ENCODE results near the gene CTNNB1.
"Not testable (repeated sequence)": the region's sequence is repeated elsewhere in the genome, so short reads cannot be mapped to it uniquely, and the experiment has no call there.

The CTNNB1 gene

DNA sequence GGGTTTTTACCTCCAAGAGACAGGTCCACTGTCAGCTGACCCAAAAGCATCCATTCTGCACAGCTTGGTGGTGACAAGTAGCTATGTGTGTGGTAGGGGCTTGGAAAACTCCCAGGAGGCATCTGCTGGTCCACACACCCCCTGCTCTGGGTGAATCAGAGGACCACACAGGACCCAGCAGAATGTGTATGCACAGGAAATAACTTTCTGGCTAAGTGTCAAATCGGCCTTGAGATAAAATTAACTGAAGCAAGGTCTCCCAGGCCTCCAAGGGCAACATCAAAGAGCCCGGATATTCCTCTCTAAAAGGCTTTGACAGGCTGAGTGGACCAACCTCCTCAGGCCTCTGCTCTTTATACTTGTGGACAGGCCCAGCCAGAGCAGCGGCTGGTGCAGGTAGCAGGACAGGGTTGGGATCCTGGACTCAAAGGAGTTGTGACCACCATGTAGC lies 66.5 kb downstream of the CTNNB1 start:
- no peak overlapping the region for H3K27ac ChIP-seq
- POLR2A ChIA-PET (ENCODE audit: low non-redundant PET): no interaction called here
- TF ChIP-seq, protein P1, sequence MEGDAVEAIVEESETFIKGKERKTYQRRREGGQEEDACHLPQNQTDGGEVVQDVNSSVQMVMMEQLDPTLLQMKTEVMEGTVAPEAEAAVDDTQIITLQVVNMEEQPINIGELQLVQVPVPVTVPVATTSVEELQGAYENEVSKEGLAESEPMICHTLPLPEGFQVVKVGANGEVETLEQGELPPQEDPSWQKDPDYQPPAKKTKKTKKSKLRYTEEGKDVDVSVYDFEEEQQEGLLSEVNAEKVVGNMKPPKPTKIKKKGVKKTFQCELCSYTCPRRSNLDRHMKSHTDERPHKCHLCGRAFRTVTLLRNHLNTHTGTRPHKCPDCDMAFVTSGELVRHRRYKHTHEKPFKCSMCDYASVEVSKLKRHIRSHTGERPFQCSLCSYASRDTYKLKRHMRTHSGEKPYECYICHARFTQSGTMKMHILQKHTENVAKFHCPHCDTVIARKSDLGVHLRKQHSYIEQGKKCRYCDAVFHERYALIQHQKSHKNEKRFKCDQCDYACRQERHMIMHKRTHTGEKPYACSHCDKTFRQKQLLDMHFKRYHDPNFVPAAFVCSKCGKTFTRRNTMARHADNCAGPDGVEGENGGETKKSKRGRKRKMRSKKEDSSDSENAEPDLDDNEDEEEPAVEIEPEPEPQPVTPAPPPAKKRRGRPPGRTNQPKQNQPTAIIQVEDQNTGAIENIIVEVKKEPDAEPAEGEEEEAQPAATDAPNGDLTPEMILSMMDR (conservative IDR thresholded peaks at IDR 0.05; ENCODE audit: low read depth): no peak
- CTCF ChIA-PET: no interaction called here
- no peak for DNase-seq (ENCODE audit: low spot score)

DNA sequence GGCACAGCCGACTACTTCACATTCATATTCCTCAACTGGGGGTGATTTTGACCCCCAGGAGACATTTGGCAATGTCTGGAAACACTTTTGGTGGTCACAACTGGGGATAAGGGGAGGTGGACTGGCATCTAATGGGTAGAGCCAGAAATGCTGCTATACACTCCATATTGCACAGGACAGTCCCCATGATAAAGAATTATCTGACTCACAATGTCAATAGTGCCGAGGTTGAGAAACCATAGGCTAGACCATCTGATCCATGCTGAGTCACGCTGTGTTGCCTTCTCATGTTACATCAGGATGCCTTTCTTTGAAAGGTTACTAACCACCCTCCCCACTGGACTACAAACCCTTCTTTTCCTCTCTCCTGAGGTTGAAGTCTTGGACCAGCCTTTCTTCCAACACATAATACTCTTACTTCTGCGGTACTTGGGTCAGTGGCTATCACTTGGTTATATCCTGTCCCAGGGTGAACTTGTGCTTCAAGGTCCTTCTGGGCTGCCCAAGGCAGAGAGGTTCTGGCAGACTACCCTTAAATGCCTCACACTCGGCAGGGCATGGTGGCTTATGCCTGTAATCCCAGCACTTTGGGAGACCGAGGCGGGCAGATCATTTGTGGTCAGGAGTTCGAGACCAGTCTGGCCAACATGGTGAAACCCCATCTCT lies 68.8 kb downstream of the CTNNB1 start:
- H3K27ac ChIP-seq: peak overlapping the region; percentile 51
- TF ChIP-seq, protein P1 (conservative IDR thresholded peaks at IDR 0.05; ENCODE audit: low read depth): no peak
- POLR2A ChIA-PET (ENCODE audit: low non-redundant PET): no interaction called here
- CTCF ChIA-PET: interaction anchor here (0.6 kb wide), 1 partner anchor 831 kb away, joined by 3 read pairs; no protein-coding TSS in a partner anchor
- DNase-seq (ENCODE audit: low spot score): peak; percentile 88

DNA sequence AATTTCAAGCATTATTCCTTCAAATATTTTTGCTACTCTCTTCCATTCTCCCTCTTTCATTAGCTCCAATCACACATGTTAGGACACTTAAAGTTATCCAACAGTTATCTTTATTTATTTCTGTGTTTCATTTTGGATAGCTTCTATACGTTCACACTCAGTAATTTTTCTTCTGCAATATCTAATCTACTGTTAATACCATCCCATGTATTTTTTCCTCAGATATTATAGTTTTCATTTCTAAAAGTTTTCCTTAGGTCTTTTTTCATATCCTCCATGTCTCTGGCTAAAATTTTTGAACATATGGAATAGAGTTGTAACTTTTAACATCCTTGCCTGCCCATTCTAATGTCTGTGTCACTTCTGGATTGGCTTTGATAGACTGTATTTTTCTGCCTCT lies 73.4 kb downstream of the CTNNB1 start:
- H3K27ac ChIP-seq: no peak overlapping the region
- no peak for DNase-seq (ENCODE audit: low spot score)
- ChIA-PET POLR2A (ENCODE audit: low non-redundant PET) (no interaction called here), CTCF (interaction anchor here (0.6 kb wide), 1 partner anchor 44 kb away, joined by 3 read pairs; no protein-coding TSS in a partner anchor)
- TF ChIP-seq, protein P1 (conservative IDR thresholded peaks at IDR 0.05; ENCODE audit: low read depth): no peak

DNA sequence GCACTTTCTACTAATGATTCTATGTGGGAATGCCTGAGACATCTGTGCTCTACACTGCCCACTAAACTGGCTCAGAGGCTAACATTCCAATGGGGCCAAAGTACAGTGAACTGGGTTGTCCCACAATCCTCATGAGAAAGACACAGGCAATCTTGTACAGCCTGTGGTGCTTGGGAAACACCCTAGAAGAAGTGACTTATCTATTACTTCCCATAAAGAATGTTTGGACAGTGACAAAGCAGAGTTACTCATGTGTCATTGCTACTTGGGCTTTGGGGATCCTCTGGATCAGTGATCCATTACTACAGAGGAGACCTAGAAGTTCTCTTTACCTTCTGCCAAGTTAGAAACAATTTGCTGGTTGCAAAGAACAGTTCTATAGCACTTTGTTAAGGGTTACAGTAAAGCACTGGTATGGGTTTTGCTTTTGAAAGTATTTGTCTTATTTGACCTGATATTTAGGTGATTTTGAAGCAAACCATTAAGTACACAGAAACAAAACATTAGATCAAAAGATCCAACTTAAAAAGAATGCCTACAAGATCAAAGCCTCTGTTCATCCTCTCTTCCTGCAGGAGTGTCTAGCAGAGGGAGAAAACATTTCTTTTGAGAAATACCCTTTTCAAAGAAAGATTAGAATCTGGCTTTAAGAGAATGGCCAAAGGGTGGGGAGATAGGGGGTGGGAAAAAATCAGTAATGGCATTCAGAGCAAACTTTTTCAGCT lies 75.8 kb downstream of the CTNNB1 start:
- POLR2A ChIA-PET (ENCODE audit: low non-redundant PET): no interaction called here
- H3K27ac ChIP-seq: no peak overlapping the region
- DNase-seq (ENCODE audit: low spot score): no peak
- TF ChIP-seq, protein P1 (conservative IDR thresholded peaks at IDR 0.05; ENCODE audit: low read depth): no peak
- CTCF ChIA-PET: no interaction called here

DNA sequence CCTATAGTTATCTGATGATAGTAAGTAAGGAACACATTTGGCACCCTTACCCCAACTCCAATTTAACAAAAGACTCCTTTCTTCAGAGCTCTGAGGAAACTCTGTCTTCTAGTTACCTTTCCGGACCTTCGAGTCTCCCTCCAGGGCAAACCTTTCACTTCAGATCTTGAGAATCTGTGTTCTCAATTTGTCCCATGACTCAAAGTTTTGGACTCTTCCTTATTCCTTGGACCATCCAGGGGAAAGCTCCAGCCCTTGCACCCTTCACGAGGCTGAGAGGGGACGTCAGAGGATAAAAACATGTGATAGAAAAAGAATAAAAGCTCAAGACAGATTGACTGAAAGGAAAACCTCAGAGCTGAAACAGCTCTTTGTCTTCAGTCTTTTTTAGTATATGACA lies 76.9 kb downstream of the CTNNB1 start:
- H3K27ac ChIP-seq: no peak overlapping the region
- TF ChIP-seq, protein P1 (conservative IDR thresholded peaks at IDR 0.05; ENCODE audit: low read depth): no peak
- no peak for DNase-seq (ENCODE audit: low spot score)
- POLR2A ChIA-PET (ENCODE audit: low non-redundant PET): no interaction called here
- CTCF ChIA-PET: no interaction called here

- POLR2A ChIA-PET (ENCODE audit: low non-redundant PET): no interaction called here
- CTCF ChIA-PET: interaction anchor here (0.7 kb wide), 1 partner anchor 1189 kb away, joined by 3 read pairs; no protein-coding TSS in a partner anchor
- TF ChIP-seq, protein P1 (conservative IDR thresholded peaks at IDR 0.05; ENCODE audit: low read depth): no peak
- DNase-seq (ENCODE audit: low spot score): no peak
- no peak overlapping the region for H3K27ac ChIP-seq
These were observed 78.6 kb downstream of the CTNNB1 start for GRCh38 chr3:41277790-41278465.

DNA sequence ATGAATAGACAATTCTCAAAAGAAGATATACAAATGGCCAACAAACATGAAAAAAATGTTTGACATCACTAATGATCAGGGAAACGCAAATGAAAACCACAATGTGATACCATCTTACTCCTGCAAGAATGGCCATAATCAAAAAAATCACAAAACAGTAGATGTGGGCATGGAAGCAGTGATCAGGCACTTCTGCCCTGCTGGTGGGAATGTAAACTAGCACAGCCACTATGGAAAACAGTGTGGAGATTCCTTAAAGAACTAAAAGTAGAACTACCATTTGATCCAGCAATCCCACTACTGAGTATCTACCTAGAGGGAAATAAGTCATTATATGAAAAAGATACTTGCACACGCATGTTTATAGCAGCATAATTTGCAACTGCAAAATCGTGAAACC lies 85.6 kb downstream of the CTNNB1 start:
- DNase-seq (ENCODE audit: low spot score); H3K27ac ChIP-seq; CTCF ChIA-PET; POLR2A ChIA-PET (ENCODE audit: low non-redundant PET): not testable (repeated sequence)
